Activated naive CD4-positive, alpha-beta T cell treated with anti-CD3 and anti-CD28 coated beads, Interleukin-2, amount 50 U/mL, for 24 hours (primary cell): ENCODE measurements around the gene DOCK4.

ENCODE experiments used
- H3K27ac Mint-ChIP-seq: one replicate; pipeline ENCODE4 v1.8.0; 2021; ENCODE audit warnings: mild to moderate bottlenecking, mixed read lengths
- H3K27me3 Mint-ChIP-seq: one replicate; pipeline ENCODE4 v1.8.0; 2021; ENCODE audit warnings: mixed read lengths
- H3K36me3 Mint-ChIP-seq: one replicate; pipeline ENCODE4 v1.8.0; 2021; ENCODE audit warnings: mixed read lengths
- H3K4me1 Mint-ChIP-seq: one replicate; pipeline ENCODE4 v1.8.0; 2021; ENCODE audit warnings: mixed read lengths
- H3K4me3 Mint-ChIP-seq: one replicate; pipeline ENCODE4 v1.8.0; 2021; ENCODE audit warnings: mild to moderate bottlenecking, mixed read lengths
- H3K9me3 Mint-ChIP-seq: one replicate; pipeline ENCODE4 v1.8.0; 2021; ENCODE audit warnings: mixed read lengths

DOCK4 gene

DNA sequence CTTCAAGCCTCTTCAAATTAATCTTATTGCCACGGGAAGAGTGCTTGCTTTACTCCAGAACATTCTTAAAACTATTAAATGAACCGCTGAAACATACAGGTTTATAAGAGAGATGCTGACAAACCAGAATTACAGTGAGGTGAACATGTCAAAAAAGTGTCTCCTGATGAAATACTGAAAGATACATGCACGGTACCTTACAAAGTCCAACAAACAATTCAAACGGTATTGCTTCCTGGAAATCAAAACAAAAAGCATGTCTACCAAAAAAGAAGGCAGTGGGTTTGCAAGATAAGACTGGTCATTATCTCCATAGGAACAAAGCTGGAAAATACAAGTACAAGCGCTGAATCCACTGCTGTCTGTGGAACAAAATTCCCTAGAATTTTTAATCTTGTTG, 174.5 kb downstream of the DOCK4 start:
- no peaks in the 10 kb centered on the region for H3K9me3 Mint-ChIP-seq
- no peaks in the 10 kb centered on the region for H3K36me3 Mint-ChIP-seq
- H3K27me3 Mint-ChIP-seq, result peaks cover 6% of the 10 kb centered on the region
- H3K4me3 Mint-ChIP-seq, result no peak overlapping the region
- no peaks in the 10 kb centered on the region for H3K4me1 Mint-ChIP-seq
- H3K27ac Mint-ChIP-seq, result no peak overlapping the region

DNA sequence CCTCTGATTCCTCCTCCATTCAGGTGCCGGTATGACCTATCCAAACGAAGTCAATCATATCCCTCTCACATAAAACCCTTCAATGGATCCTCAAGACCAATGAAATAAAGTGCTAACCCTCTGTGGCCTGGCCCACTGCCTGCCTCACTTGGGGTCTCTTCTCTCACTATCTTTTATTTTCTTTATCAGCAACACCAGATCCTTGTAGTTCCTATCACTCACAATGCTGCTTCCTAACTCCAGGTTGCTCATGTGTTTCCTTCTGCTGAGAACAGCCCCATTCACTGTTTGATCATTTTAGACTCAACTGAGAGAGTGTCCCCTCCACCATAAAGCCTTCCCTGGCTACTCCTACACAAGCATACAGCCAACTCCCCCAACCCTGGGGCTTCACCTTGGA, 180.6 kb downstream of the DOCK4 start:
- Mint-ChIP-seq H3K9me3 (no peaks in the 10 kb centered on the region), H3K36me3 (no peaks in the 10 kb centered on the region)

DNA sequence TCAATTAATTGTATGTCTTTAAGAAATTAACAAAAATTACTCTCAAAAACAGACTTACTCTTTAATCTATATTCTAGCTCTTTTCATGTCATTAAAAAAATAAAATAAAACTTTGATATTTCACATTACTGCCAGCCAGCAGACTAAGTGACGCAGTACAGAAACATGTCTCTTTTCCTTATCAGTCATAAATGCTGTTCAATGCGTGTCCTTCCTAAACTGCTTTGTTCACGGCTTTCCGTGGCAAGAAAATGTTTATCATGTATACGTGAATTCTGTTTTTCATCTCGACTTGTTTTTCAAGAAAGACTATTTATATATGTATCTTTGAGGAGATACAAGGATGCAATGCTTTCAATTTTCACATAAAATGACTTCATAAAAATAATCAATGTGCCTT, 182.4 kb downstream of the DOCK4 start:
- H3K4me3 Mint-ChIP-seq, result no peak overlapping the region

More for the DNA sequence above, 180.6 kb downstream of the DOCK4 start:
- H3K4me3 Mint-ChIP-seq, result no peak overlapping the region
- no peak overlapping the region for H3K27ac Mint-ChIP-seq
- peaks cover 4% of the 10 kb centered on the region for H3K27me3 Mint-ChIP-seq
- no peaks in the 10 kb centered on the region for H3K4me1 Mint-ChIP-seq

DNA sequence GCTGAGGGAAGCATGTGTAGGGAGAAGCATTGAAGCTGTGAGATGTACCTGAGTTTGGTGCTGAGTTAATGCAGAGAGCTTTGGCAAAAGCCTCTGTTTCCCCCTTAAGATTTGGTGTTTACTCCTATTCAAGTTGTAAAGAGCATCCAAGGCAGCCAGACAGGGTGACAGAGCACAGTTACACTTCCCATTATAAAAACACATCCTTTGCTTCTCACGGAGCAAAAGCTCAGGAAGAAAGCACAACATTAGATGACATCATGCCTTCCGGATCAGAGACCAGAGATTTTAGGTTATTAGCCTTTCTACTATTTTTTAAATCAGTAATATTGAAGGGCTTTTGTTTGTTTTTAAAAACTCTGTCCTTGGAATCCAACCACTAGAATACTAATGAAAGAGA, 182.9 kb downstream of the DOCK4 start:
- no peaks in the 10 kb centered on the region for H3K9me3 Mint-ChIP-seq
- H3K27me3 Mint-ChIP-seq, result peaks cover 7% of the 10 kb centered on the region
- no peak overlapping the region for H3K27ac Mint-ChIP-seq
- H3K4me1 Mint-ChIP-seq, result no peaks in the 10 kb centered on the region
- H3K36me3 Mint-ChIP-seq, result no peaks in the 10 kb centered on the region
- H3K4me3 Mint-ChIP-seq, result no peak overlapping the region

More for the DNA sequence above, 182.4 kb downstream of the DOCK4 start:
- Mint-ChIP-seq H3K27me3 (peaks cover 6% of the 10 kb centered on the region), H3K9me3 (no peaks in the 10 kb centered on the region), H3K36me3 (no peaks in the 10 kb centered on the region), H3K4me1 (no peaks in the 10 kb centered on the region), H3K27ac (no peak overlapping the region)

DNA sequence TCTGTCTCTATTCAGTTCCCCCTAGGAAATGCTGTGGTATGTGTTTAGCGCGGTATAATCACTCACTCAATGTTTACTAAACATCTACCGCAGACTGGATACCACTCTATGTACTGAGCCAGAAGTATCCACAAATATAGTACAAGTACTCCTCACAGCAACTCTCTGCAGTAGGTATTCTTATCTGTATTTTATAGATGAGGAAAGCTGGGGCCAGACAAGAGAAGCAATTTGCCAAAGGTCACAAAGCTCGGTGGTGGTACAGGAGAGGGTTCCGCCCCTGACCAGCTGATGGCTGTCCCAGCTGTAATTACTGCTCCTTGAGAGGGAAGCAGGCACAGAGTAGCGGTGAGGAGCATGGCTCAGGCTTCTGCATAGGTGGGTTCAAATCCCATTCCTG, 184.1 kb downstream of the DOCK4 start:
- Mint-ChIP-seq H3K4me3 (no peak overlapping the region), H3K36me3 (no peaks in the 10 kb centered on the region), H3K27ac (no peak overlapping the region), H3K27me3 (peaks cover 5% of the 10 kb centered on the region), H3K4me1 (no peaks in the 10 kb centered on the region), H3K9me3 (no peaks in the 10 kb centered on the region)

DNA sequence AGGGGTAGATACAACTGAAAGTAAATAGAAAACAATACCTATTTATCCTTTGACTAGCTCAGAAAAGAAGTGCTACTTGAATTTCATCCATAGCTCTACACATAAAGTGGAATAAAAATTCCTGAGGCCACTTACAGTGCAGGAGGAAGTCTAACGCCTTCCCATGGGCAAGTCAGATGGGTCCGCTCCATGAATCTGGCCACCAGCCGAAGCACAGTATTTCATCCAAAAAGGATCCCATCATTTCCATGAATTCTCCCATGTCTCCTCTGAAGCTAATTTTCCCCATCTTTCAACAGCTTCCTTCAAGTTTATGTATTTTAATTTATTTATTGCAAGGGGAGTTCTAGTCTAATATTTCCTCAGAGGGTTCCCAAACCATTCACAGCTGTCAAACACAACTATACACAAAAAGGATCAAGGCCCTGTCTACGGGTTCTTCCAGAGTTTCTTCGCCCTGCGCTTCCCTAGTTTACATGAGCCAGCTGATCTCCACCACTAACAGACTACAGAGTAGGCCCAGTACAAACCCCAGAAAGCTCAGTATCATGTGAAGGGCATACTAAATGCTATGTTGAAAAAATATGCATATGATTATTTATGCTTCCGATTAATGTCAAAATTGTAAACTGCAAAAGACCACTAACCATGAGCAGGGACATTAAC, 184.7 kb downstream of the DOCK4 start:
- Mint-ChIP-seq H3K4me3 (no peak overlapping the region), H3K4me1 (no peaks in the 10 kb centered on the region), H3K36me3 (no peaks in the 10 kb centered on the region), H3K9me3 (no peaks in the 10 kb centered on the region), H3K27ac (no peak overlapping the region), H3K27me3 (peaks cover 5% of the 10 kb centered on the region)

DNA sequence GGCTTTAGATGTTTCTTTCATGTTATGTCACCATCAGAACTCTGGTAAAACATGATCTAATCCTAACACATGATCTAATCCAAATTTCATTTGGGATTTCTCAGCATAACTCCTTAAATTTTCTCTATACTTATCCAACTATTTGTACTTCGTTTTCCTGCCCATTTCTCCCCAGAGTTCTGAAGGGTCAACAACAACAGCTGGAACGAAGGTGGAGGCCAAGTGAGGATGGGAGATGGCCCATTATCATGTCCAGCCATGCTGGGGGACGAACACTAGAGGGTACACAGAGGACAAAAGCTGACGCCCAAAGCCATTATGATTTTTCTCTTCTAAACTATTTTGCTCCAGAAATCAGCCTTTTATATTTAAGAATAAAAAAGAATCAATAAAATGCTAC, 185.4 kb downstream of the DOCK4 start:
- Mint-ChIP-seq H3K4me1 (no peaks in the 10 kb centered on the region), H3K4me3 (no peak overlapping the region), H3K27ac (no peak overlapping the region), H3K36me3 (no peaks in the 10 kb centered on the region), H3K9me3 (no peaks in the 10 kb centered on the region), H3K27me3 (peaks cover 5% of the 10 kb centered on the region)

DNA sequence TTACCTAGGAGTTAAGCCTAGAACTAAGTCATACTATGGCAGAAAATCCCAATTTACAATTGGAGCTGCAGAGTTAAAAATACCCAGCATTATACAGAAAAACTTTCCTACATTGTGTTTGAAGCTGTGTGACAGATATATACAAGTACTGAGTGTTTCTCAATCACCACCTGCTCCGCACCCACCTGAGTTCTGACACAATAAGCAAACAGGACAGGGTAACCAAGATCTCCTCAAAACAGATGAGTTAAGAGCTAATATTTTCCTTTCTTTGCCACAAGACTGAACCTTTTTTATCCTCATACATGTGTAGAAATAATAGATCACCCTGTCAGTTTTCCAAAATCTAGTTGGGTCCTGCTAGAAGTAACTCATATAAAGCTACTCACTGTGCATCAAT, 186.3 kb downstream of the DOCK4 start:
- Mint-ChIP-seq H3K36me3 (no peaks in the 10 kb centered on the region), H3K27me3 (peaks cover 5% of the 10 kb centered on the region), H3K27ac (no peak overlapping the region), H3K4me1 (no peaks in the 10 kb centered on the region), H3K9me3 (no peaks in the 10 kb centered on the region), H3K4me3 (no peak overlapping the region)

DNA sequence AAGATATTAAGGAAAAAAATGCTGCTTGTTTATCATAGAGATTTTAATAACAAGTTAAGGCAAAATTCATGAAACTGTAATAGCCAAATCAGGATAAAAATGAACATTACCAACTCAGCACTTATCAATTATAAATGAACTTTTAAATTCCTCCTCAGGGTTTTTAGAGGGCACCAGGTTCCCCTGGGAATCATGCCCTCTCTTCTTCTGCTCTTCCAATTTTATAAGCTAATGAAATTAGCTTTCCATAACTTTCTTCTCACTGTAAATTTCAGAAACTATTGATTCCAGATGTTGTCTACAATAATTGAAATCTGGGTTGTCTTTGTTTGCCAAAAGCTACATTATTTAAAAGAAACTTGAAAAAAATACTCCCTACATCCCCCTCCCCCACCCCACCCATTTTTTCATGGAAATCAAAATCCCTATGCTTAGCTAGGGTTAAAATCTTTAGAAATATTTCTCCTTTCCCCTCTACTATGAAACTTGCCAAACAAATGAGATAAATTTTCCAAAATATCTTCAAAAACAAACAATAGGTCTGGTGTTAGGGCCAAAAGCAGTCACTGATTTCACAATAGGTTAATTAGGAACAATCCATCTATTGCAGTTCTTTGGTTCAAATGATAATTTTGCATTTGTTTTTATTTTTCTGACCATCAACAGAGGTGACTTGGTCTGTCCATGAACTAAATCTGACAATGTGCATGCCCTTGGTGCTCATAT, 187.7 kb downstream of the DOCK4 start:
- H3K36me3 Mint-ChIP-seq, result no peaks in the 10 kb centered on the region
- no peaks in the 10 kb centered on the region for H3K9me3 Mint-ChIP-seq

DNA sequence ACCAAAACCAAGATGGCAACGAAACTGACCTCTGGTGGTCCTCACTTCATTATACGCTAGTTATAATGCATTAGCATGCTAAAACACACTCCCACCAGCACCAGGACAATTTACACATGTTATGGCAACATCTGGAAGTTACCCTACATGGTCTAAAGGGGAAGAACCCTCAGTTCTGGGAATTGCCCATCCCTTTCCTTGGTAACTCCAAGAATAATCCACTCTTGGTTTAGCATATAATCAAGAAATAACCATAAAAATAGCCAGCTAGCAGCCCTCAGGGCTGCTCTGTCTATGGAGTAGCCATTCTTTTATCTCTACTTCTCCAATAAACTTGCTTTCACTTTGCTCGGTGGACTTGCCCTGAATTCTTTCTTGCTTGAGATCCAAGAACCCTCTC, 191.1 kb downstream of the DOCK4 start:
- Mint-ChIP-seq H3K9me3 (no peaks in the 10 kb centered on the region), H3K27me3 (peaks cover 5% of the 10 kb centered on the region), H3K4me1 (no peaks in the 10 kb centered on the region), H3K36me3 (no peaks in the 10 kb centered on the region), H3K27ac (no peak overlapping the region), H3K4me3 (no peak overlapping the region)

More for the DNA sequence above, 187.7 kb downstream of the DOCK4 start:
- Mint-ChIP-seq H3K4me1 (no peaks in the 10 kb centered on the region), H3K4me3 (no peak overlapping the region), H3K27me3 (peaks cover 6% of the 10 kb centered on the region), H3K27ac (no peak overlapping the region)

DNA sequence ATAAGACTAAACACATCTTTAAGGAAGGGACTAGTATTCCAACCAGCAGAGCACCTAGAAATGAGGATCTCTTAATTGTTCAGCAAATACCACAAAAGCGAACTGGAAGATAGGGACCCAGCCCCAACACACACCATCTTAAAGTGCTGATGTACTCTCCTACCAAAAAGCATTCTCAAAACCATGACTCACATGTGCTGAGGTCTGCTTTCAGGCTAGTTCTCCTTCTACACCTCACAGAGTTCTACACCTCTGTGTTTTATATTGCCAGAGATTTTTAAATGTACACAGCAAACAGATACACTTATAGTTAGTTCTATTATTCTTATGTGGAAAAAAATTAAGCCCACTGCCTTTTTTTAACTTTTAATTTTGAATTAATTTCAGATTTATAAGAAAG, 191.9 kb downstream of the DOCK4 start:
- Mint-ChIP-seq H3K4me3 (no peak overlapping the region), H3K27me3 (peaks cover 3% of the 10 kb centered on the region), H3K4me1 (no peaks in the 10 kb centered on the region)

DNA sequence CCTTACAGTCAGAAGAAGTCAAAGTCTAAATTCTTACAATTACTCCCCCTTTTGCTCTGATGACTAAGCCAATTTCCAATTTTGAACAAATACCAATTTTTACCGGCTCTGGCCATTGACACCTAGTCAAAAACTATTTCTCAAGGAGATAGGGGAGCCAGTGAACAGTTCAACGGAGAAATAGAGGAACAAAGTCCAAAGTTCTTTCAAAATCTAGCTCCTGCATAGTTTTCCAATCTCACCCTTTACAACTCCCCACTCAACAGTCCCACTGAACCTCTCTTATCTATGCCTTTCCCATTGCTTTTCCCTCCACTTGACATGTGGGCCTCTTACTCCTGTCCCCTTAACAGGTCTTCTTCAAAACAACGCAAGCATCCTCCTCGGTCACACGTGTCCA, 192.9 kb downstream of the DOCK4 start:
- H3K4me1 Mint-ChIP-seq, result no peaks in the 10 kb centered on the region
- no peak overlapping the region for H3K4me3 Mint-ChIP-seq
- no peaks in the 10 kb centered on the region for H3K9me3 Mint-ChIP-seq
- peaks cover 2% of the 10 kb centered on the region for H3K27me3 Mint-ChIP-seq
- H3K36me3 Mint-ChIP-seq, result no peaks in the 10 kb centered on the region
- H3K27ac Mint-ChIP-seq, result no peak overlapping the region

More for the DNA sequence above, 191.9 kb downstream of the DOCK4 start:
- Mint-ChIP-seq H3K27ac (no peak overlapping the region), H3K9me3 (no peaks in the 10 kb centered on the region), H3K36me3 (no peaks in the 10 kb centered on the region)

DNA sequence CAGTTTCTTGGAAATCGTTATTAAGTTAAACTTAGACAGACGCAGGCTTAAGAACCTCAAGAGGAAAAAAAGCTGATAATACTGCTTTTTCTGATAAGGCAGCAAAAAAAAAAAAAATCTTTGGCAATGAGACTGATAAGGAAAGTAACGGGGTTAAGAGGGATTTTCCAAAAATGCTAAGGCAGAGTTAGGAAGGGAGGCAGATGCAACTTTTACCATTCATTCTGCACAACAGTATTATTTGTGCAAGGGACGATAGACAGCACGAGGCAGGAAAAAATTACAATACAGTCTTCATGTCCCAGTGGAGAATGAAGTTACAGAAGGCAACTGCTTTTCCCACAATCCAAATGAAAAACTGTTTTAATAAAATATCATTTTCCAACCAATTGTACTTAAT, 194.0 kb downstream of the DOCK4 start:
- Mint-ChIP-seq H3K27me3 (peaks cover 2% of the 10 kb centered on the region), H3K36me3 (no peaks in the 10 kb centered on the region), H3K4me1 (no peaks in the 10 kb centered on the region), H3K9me3 (no peaks in the 10 kb centered on the region), H3K4me3 (no peak overlapping the region), H3K27ac (no peak overlapping the region)

DNA sequence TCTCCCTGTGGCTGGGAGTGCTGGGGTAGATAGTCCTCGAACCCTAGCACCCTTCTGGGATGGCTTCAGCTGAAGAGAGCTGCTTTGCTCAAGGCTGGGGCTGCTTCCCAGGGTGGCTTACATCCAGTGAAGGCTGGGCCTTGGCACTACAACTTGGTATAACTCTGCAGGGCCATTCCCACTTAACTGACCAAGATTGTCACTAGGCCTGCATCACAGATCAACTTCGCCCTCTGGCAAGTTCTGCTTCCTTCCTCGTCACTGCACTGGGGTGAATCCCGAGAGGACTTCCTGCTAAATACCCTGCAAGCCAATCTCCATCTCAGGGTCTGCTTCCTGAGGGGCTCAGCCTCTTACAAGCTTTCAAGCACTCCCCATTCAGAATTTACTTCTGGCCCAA, 195.2 kb downstream of the DOCK4 start:
- no peaks in the 10 kb centered on the region for H3K36me3 Mint-ChIP-seq
- no peak overlapping the region for H3K27ac Mint-ChIP-seq
- no peak overlapping the region for H3K4me3 Mint-ChIP-seq
- peaks cover 2% of the 10 kb centered on the region for H3K27me3 Mint-ChIP-seq
- no peaks in the 10 kb centered on the region for H3K4me1 Mint-ChIP-seq
- no peaks in the 10 kb centered on the region for H3K9me3 Mint-ChIP-seq

DNA sequence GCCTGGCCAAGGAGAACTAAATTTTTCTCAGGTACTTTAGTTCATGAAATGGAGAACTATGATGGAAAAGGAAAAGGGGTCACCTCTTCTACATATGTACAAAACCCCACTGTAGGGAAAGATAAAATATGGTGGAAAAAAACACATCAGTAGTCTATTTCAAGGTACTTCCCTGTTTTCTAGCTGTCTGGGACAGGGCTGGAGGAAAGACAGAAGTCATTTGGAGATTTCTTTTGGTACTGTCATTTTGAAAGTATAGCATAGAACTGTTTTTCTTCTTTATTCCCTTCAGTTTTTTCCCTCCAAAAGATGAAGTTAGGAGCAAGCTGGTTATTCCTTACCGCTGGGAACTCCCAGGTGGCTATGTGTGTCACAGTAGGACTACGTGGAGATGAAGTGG, 196.1 kb downstream of the DOCK4 start:
- no peaks in the 10 kb centered on the region for H3K9me3 Mint-ChIP-seq
- no peaks in the 10 kb centered on the region for H3K36me3 Mint-ChIP-seq
- no peak overlapping the region for H3K4me3 Mint-ChIP-seq
- H3K27ac Mint-ChIP-seq, result no peak overlapping the region
- no peaks in the 10 kb centered on the region for H3K4me1 Mint-ChIP-seq
- H3K27me3 Mint-ChIP-seq, result peaks cover 2% of the 10 kb centered on the region

DNA sequence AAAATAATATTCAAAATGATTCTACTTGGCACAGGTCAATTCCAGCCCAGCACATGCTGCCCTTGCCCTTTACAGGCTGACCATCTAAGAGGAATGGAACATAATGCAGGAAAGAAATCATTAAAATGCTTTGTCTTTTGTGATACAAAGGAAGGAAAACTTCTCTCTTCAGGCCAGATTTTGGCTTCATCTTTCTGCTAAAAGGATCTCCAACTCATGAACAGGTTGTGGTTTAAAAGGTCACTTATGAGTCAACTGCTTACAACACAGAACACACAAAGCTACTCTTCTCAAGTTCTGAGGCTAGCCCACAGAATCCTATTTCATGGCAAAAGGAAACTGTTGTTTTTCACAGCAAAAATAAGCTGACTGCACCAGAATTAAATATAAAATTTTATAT, 197.1 kb downstream of the DOCK4 start:
- Mint-ChIP-seq H3K4me1 (no peaks in the 10 kb centered on the region), H3K9me3 (no peaks in the 10 kb centered on the region), H3K36me3 (no peaks in the 10 kb centered on the region), H3K4me3 (no peak overlapping the region), H3K27me3 (peaks cover 2% of the 10 kb centered on the region), H3K27ac (no peak overlapping the region)

DNA sequence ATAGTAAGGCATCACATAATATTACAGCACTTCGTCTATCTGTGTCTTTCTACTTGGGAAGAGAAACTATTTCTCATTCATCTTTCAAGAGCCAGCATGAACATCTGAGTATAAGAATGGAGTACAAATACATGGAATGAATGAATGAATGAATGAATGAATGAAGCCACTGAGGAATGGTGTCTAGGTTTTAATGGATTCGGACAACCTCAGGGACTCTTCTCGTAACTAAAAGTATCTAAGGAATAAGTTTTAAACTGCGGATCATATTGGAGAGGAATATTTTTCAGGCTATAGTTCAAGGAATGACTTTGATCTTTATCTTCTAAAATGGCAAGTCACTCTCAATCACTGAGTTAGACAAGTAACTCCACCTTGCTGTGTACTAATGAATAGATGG, 199.0 kb downstream of the DOCK4 start:
- Mint-ChIP-seq H3K27ac (no peak overlapping the region), H3K27me3 (no peaks in the 10 kb centered on the region), H3K36me3 (no peaks in the 10 kb centered on the region), H3K4me3 (no peak overlapping the region), H3K4me1 (no peaks in the 10 kb centered on the region), H3K9me3 (no peaks in the 10 kb centered on the region)
